ENCODE data around the gene ABCC1. TPM values are rescaled to one million over a fixed set of nuclear protein-coding genes. Genes with fewer than 3 reads are reported as not detected.

The ABCC1 gene
- total RNA-seq, 2 experiments from 2014 or later = 46.0 to 46.9 TPM

- CTCF ChIA-PET = no interaction called here
- ATAC-seq (no peak), DNase-seq (no peak)
- Mint-ChIP-seq H3K4me1 (ENCODE audit: low read depth) (peaks cover 37% of the 10 kb centered on the region), H3K4me3 (no peak overlapping the region), H3K36me3 (ENCODE audit: low read depth) (peaks cover 26% of the 10 kb centered on the region), H3K27ac (no peak overlapping the region), H3K27me3 (ENCODE audit: low read depth) (no peaks in the 10 kb centered on the region), H3K9me3 (ENCODE audit: insufficient read depth) (no peaks in the 10 kb centered on the region)
- POLR2A ChIA-PET = no interaction called here
Observed at GRCh38 chr16:16029431-16030011, 80.1 kb downstream of the ABCC1 start.

- POLR2A ChIA-PET = no interaction called here
Observed at GRCh38 chr16:16030449-16030848, 81.0 kb downstream of the ABCC1 start.

GRCh38 chr16:16031401-16031800, 82.0 kb downstream of the ABCC1 start:
- no peak for ATAC-seq
- H3K4me3 Mint-ChIP-seq = no peak overlapping the region
- peak overlapping the region; percentile 17 for H3K27ac Mint-ChIP-seq
- H3K9me3 Mint-ChIP-seq (ENCODE audit: insufficient read depth) = no peaks in the 10 kb centered on the region
- no peaks in the 10 kb centered on the region for H3K27me3 Mint-ChIP-seq (ENCODE audit: low read depth)
- DNase-seq = no peak
- ChIA-PET POLR2A (interaction anchor here (0.7 kb wide), 1 partner anchor 85 kb away, joined by 3 read pairs; no protein-coding TSS in a partner anchor), CTCF (interaction anchor here (1.4 kb wide), 1 partner anchor 96 kb away, joined by 3 read pairs; no protein-coding TSS in a partner anchor)
- H3K36me3 Mint-ChIP-seq (ENCODE audit: low read depth) = peaks cover 31% of the 10 kb centered on the region
- peaks cover 22% of the 10 kb centered on the region for H3K4me1 Mint-ChIP-seq (ENCODE audit: low read depth)

More at GRCh38 chr16:16030449-16030848, 81.0 kb downstream of the ABCC1 start:
- CTCF ChIA-PET = no interaction called here
- Mint-ChIP-seq H3K27ac (no peak overlapping the region), H3K4me3 (no peak overlapping the region), H3K27me3 (ENCODE audit: low read depth) (no peaks in the 10 kb centered on the region), H3K9me3 (ENCODE audit: insufficient read depth) (no peaks in the 10 kb centered on the region), H3K4me1 (ENCODE audit: low read depth) (peaks cover 30% of the 10 kb centered on the region), H3K36me3 (ENCODE audit: low read depth) (peaks cover 27% of the 10 kb centered on the region)
- no peak for DNase-seq
- no peak for ATAC-seq

- H3K9me3 Mint-ChIP-seq (ENCODE audit: insufficient read depth) = no peaks in the 10 kb centered on the region
- CTCF ChIA-PET = interaction anchor here (1.4 to 1.5 kb wide), 4 partner anchors 10 to 267 kb away, joined by 3 to 9 read pairs (median 4); no protein-coding TSS in a partner anchor
- no peak for ATAC-seq
- POLR2A ChIA-PET = interaction anchor here (0.6 to 1.0 kb wide), 3 partner anchors 72 to 92 kb away, joined by 3 to 4 read pairs (median 4); no protein-coding TSS in a partner anchor
- H3K4me3 Mint-ChIP-seq = no peak overlapping the region
- no peak overlapping the region for H3K27ac Mint-ChIP-seq
- DNase-seq = no peak
- peaks cover 22% of the 10 kb centered on the region for H3K4me1 Mint-ChIP-seq (ENCODE audit: low read depth)
- peaks cover 39% of the 10 kb centered on the region for H3K36me3 Mint-ChIP-seq (ENCODE audit: low read depth)
- H3K27me3 Mint-ChIP-seq (ENCODE audit: low read depth) = no peaks in the 10 kb centered on the region
Observed at GRCh38 chr16:16032271-16032979, 83.0 kb downstream of the ABCC1 start.

- DNase-seq (peak; percentile 58), ATAC-seq (peak; percentile 96)
- peaks cover 44% of the 10 kb centered on the region for H3K36me3 Mint-ChIP-seq (ENCODE audit: low read depth)
- peak overlapping the region; percentile 79 for H3K27ac Mint-ChIP-seq
- CTCF ChIA-PET = interaction anchor here (1.5 kb wide), 3 partner anchors 10 to 268 kb away, joined by 3 to 9 read pairs (median 4); no protein-coding TSS in a partner anchor
- no peaks in the 10 kb centered on the region for H3K27me3 Mint-ChIP-seq (ENCODE audit: low read depth)
- no peak overlapping the region for H3K4me3 Mint-ChIP-seq
- H3K9me3 Mint-ChIP-seq (ENCODE audit: insufficient read depth) = no peaks in the 10 kb centered on the region
- H3K4me1 Mint-ChIP-seq (ENCODE audit: low read depth) = peaks cover 22% of the 10 kb centered on the region
- POLR2A ChIA-PET = interaction anchor here (0.6 to 1.0 kb wide), 3 partner anchors 17 to 83 kb away, joined by 4 read pairs; no protein-coding TSS in a partner anchor
Observed at GRCh38 chr16:16033208-16033717, 83.8 kb downstream of the ABCC1 start.

DNA sequence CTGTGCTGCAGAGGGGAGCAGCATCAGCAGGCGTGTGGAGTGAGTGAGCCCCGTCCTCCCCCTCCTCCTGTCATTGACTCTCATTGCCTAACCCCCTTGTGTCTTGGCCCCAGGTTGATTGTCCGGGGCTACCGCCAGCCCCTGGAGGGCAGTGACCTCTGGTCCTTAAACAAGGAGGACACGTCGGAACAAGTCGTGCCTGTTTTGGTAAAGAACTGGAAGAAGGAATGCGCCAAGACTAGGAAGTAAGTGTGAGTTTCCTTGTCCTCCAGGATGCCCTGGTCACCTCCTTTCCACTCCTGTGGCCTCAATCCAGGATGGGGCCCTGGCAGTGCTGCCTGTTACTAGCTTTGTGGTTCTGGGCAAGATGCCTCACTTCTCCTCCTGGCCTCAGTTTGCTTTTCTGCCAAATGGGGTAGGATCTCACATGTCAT, 87.0 kb downstream of the ABCC1 start:
- POLR2A ChIA-PET = no interaction called here
- H3K4me1 Mint-ChIP-seq (ENCODE audit: low read depth) = peaks cover 38% of the 10 kb centered on the region
- no peaks in the 10 kb centered on the region for H3K9me3 Mint-ChIP-seq (ENCODE audit: insufficient read depth)
- H3K36me3 Mint-ChIP-seq (ENCODE audit: low read depth) = peaks cover 58% of the 10 kb centered on the region
- no peaks in the 10 kb centered on the region for H3K27me3 Mint-ChIP-seq (ENCODE audit: low read depth)
- ATAC-seq = no peak
- DNase-seq = no peak
- CTCF ChIA-PET = interaction anchor here (1.3 kb wide), 2 partner anchors 25 to 148 kb away, joined by 3 read pairs; partner anchors contain the start of gene CEP20
- no peak overlapping the region for H3K4me3 Mint-ChIP-seq
- H3K27ac Mint-ChIP-seq = no peak overlapping the region

GRCh38 chr16:16037521-16037920, 88.1 kb downstream of the ABCC1 start:
- peaks cover 57% of the 10 kb centered on the region for H3K36me3 Mint-ChIP-seq (ENCODE audit: low read depth)
- H3K27me3 Mint-ChIP-seq (ENCODE audit: low read depth) = no peaks in the 10 kb centered on the region
- ATAC-seq (no peak), DNase-seq (no peak)
- H3K27ac Mint-ChIP-seq = no peak overlapping the region
- no peaks in the 10 kb centered on the region for H3K9me3 Mint-ChIP-seq (ENCODE audit: insufficient read depth)
- H3K4me3 Mint-ChIP-seq = no peak overlapping the region
- ChIA-PET POLR2A (interaction anchor here (1.3 kb wide), 1 partner anchor 150 kb away, joined by 3 read pairs; no protein-coding TSS in a partner anchor), CTCF (no interaction called here)
- peaks cover 36% of the 10 kb centered on the region for H3K4me1 Mint-ChIP-seq (ENCODE audit: low read depth)

- Mint-ChIP-seq H3K27me3 (ENCODE audit: low read depth) (no peaks in the 10 kb centered on the region), H3K4me3 (no peak overlapping the region), H3K9me3 (ENCODE audit: insufficient read depth) (no peaks in the 10 kb centered on the region), H3K4me1 (ENCODE audit: low read depth) (peaks cover 31% of the 10 kb centered on the region), H3K27ac (peak overlapping the region; percentile 13), H3K36me3 (ENCODE audit: low read depth) (peaks cover 57% of the 10 kb centered on the region)
- POLR2A ChIA-PET = interaction anchor here (1.3 kb wide), 1 partner anchor 150 kb away, joined by 3 read pairs; no protein-coding TSS in a partner anchor
- DNase-seq = no peak
- no peak for ATAC-seq
- CTCF ChIA-PET = no interaction called here
Observed at GRCh38 chr16:16037970-16038369, 88.6 kb downstream of the ABCC1 start.

DNA sequence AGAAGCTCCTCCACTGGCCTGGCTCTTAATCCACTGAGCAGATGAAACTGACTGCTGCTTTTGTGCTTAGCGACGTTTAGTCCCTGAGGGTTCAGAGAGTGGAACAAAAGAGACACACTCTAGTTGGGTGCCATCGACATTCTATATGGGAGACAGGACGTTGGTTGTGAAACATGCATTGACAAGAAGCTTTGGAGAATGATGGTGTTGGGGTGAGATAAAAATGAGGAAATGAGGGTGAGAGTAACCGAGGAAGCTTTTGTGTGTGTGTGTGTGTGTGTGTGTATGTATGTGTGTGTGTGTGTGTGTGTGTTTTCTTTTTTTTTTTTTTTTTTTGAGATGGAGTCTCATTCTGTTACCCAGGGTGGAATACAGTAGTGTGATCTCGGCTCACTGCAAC, 89.5 kb downstream of the ABCC1 start:
- Mint-ChIP-seq H3K9me3 (ENCODE audit: insufficient read depth) (no peaks in the 10 kb centered on the region), H3K4me3 (no peak overlapping the region), H3K36me3 (ENCODE audit: low read depth) (peaks cover 56% of the 10 kb centered on the region), H3K4me1 (ENCODE audit: low read depth) (peaks cover 21% of the 10 kb centered on the region), H3K27ac (peak overlapping the region; percentile 1), H3K27me3 (ENCODE audit: low read depth) (no peaks in the 10 kb centered on the region)
- ATAC-seq (no peak), DNase-seq (no peak)
- ChIA-PET POLR2A (no interaction called here), CTCF (no interaction called here)

DNA sequence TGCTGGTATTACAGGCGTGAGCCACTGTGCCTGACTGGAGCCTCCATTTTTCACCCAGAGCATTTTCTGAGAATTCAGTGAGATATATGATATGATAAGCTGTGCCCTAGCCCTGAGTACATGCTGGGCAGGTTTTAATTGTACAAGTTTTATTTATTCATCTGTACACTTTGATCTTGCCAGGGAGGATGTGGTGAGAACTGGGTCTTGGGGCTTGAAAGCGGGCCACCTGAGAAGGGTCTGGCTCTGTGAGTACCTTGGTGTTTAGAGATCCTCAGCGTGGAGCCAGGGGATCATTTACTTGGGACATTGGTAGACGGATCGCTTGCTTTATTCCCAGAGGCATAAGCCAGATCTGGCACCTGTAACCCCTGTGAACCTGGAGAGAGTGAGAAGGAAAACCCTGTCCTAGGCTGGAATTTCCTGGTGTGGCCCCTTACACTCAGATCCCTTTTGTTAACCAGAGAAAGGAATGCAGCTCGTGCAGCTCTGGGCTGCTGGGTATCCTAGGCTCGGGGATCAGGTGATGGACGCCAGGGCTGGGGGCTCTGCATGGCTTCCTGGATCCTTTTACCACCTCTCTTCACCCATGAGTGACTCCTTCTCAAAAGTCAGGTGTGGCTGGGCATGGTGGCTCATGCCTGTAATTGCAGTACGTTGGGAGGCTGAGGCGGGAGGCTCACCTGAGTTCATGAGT, 91.9 kb downstream of the ABCC1 start:
- POLR2A ChIA-PET = interaction anchor here (0.6 kb wide), 1 partner anchor 30 kb away, joined by 5 read pairs; no protein-coding TSS in a partner anchor
- CTCF ChIA-PET = interaction anchor here (0.8 to 1.3 kb wide), 2 partner anchors 10 to 16 kb away, joined by 3 read pairs; no protein-coding TSS in a partner anchor
- peak overlapping the region; percentile 56 for H3K27ac Mint-ChIP-seq

GRCh38 chr16:16042076-16042475, 92.7 kb downstream of the ABCC1 start:
- Mint-ChIP-seq H3K4me1 (ENCODE audit: low read depth) (peaks cover 26% of the 10 kb centered on the region), H3K4me3 (no peak overlapping the region), H3K27ac (no peak overlapping the region), H3K27me3 (ENCODE audit: low read depth) (no peaks in the 10 kb centered on the region), H3K9me3 (ENCODE audit: insufficient read depth) (no peaks in the 10 kb centered on the region), H3K36me3 (ENCODE audit: low read depth) (peaks cover 60% of the 10 kb centered on the region)
- ChIA-PET CTCF (no interaction called here), POLR2A (no interaction called here)
- DNase-seq = no peak
- ATAC-seq = no peak

More for the DNA sequence above, 91.9 kb downstream of the ABCC1 start:
- H3K4me1 Mint-ChIP-seq (ENCODE audit: low read depth) = peaks cover 26% of the 10 kb centered on the region
- peak; percentile 33 for DNase-seq
- H3K9me3 Mint-ChIP-seq (ENCODE audit: insufficient read depth) = no peaks in the 10 kb centered on the region
- peak; percentile 20 for ATAC-seq
- H3K4me3 Mint-ChIP-seq = no peak overlapping the region
- H3K36me3 Mint-ChIP-seq (ENCODE audit: low read depth) = peaks cover 61% of the 10 kb centered on the region
- H3K27me3 Mint-ChIP-seq (ENCODE audit: low read depth) = no peaks in the 10 kb centered on the region
